HPDE6-E6E7 (cell line): ENCODE data around the gene XCL2.
A peak's percentile ranks its signal among the peaks of the same experiment; 100 is the strongest.

Source experiments
- DNase-seq: peaks from one replicate; pipeline ENCODE4 v3.0.0; 2011; ENCODE audit warnings: missing footprints; ENCODE audit errors: extremely low spot score

XCL2 gene

DNA sequence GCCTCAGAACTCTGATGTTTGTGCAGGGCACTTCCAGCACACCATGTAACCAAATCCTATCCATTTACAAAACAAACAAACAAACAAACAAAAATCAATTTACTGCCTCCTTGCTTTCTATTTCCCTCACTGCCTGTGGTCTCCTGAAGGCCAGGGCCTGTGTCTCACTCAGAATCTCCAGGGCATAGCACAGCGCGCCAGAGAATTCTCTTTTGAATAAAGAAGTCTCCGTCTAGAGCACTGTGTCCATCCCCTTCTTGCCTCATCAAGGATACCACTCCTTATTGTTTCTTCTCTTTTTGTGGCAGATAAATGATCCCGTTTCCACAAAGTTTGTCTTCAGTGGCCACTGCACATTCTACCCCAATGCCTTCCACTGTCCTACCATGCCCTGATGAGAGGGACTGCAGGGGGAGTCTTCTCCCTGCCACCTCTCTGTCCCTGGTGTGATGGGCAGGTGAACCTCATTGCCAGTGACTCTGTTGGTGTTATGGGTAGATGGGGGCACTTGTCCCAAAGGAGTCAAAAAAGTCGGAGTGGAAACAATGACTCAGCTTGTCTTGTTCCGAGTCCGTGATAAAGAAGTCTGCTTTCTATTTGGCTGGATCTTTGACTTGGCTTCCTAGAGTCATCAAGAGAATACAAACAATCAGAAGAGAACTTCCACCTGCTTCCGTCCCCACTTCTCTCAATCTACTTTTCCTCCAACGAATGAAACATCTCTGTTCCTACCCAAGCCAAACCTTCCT, 30.0 kb downstream of the XCL2 start:
- no peak for DNase-seq

DNA sequence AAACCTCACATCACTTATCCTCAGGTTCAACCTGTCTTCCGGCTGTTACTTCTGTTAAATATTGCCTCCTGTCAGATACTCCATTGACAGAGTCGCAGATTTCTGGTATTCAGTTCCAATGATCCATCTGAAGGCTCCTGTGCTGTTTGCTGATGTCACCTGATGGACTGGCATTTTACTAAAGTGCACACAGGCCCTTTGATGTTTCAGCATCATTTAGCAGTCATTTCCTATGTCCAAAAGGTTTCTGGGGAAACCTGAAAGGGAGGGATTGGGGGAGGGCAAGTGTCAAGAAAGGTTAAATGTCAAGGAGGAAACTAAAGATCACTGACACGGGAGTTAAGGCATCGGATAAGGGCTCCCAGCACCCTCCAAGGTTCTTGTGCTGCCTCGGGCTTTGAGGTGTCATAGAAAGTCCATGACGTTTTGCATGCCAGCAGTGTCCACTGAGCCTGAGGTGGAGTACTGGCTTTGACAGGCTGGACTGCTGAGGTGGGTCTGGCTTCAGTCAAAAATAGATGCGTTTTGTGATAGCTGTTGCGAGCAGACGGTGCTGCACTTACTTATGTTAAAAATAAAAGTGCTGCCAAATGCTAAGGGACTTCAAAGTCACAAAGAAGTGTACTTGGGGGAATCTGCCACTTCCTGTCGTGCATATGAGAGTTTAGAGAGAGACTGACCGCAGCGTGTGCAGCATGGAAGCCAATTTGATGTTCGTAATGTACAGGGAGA, 30.8 kb downstream of the XCL2 start:
- DNase-seq, result no peak

DNA sequence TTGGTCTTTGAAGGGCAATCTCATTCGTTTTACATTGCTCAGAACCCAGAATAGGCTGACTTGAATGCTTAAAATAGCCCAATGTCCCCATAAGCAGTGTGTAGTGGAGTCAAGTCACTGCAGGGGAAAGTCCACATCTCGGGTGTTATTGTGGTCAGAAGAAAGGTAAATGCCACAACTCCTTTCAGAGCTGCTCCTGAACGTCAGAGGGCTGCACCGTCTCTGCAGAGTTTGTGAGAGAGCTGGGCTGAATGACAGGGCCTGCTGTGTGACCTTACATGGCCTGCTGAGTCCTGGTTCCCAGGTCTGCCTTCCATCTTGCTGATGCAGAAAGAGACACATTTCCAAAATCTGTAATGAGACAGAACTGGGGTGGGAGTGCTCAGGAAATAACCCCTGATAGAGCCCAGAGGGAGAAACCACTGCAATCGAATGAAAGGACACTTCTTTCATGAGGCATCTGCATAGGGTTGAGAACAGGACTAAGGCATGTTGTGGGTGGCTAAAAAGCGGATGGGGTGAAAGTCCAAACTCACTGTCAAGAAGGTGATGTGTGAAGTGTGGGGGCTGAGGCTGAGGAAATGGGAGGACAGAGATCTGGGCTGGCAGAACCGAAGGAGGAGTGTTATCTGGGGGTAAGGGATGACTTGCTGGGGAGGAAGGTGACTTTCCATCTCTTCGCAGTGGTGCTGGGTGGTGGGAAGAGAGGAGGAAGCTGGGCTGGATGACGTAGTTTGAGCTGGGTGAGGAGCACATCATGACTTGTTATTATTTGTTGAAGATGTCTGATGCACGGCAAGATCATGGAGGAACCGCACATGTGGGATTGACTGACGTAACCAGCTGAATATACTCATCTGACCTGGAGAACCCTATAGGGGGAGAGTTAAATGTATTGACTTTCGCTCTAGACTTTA, 33.7 kb downstream of the XCL2 start:
- DNase-seq, result no peak

DNA sequence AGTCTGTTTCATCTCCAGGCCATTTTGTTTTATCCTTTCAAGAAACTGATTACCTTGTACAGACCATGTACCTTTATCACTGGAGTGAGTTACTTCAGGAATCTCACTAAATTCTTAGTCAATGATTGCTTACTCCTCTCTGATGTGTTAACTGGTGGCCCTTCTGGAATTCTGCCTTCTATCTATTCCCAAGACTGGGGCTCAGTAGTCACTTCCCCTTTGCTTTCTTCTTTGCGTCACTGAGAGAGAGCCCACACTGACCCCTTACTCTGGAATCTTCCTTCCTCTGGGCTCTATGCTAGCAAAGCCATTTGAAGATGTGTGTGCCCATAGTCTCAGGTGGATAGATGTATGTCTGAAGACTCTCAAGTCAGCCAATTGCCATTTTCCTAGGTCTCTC, 34.6 kb downstream of the XCL2 start:
- no peak for DNase-seq

DNA sequence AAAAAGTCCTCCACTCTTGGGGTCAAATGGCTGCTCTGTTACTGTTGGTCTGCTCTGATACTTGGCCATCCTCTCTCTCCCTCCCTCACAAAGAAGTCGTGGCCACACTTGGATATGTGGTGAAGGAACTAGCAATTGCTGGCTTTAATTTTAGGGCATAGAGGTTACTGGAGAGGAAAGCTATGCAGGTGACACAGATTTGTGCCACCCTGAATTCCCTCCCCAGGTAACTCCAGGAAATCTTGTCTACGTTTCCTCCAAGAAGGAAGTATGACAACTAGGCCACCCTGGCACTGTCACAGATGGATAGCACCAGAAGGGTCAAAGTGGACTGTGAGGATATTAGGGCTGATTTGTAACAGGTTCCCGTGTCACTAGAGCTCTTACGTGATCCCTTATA, 36.0 kb downstream of the XCL2 start:
- no peak for DNase-seq

DNA sequence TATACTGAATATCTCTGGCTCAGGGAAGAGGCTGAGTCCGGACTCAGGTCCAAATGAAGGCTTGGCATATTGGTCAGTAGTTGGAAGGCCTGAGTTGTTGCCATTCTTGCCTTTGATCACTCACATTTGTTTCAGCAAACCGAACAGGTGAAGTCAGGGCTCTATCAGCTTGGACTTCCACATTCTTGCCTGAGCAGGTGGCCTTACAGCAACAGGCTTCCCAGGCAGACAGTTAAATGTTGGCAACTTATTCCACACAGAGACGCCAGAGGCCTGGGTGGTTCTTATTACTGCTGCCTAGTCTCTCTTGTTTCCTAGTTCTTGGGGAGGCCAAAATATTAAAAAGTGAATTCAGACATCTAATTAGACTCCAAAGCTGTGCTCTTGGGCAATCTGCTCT, 36.6 kb downstream of the XCL2 start:
- DNase-seq, result no peak

DNA sequence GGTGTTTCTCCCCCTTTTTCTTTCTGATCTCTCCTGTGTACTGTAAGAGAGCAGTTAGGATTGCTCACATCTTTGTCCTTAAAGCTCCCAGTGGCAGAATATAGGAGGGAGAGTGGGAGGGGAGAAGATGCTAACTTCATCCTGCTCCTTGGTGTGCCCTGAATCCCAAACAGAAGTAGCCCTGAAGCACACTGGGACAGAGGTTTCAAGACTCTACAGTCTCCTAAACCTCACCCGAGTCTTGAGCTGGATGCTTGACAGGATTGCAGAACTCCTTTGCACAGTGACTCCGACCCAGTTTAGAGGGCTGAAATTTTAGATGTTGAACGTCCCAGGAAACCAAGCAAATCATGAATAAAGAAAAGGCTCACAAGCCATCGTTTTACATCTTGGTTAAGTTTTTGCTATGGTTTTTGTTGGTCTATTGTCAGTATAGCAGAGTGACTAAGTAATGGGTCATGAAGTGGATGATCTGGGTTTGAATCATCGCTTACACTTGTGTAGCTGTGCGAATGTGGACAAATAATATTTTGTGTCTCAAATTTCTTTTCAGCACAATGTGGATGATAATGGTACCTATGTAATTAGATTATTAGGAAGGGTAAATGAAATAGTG, 37.5 kb downstream of the XCL2 start:
- peak; percentile 75 for DNase-seq

DNA sequence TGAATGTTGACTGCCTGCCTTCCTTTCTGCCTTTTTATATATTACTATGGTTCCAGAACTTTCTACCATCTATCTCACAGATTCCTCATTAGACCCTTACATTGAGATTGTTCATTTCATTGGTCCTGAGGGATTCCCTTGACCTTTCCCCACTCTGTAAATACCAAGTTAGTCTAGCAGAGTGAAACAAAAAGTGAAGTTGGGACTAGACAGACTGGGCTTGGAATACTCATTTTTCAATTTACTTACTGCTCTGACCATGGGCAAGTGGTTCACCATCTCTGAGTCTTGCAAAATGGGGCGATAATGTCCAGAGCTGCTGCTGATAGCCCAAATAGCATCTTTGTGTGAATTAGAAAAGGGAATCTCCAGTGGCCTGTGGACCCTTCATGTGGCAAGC, 38.8 kb downstream of the XCL2 start:
- DNase-seq, result no peak

DNA sequence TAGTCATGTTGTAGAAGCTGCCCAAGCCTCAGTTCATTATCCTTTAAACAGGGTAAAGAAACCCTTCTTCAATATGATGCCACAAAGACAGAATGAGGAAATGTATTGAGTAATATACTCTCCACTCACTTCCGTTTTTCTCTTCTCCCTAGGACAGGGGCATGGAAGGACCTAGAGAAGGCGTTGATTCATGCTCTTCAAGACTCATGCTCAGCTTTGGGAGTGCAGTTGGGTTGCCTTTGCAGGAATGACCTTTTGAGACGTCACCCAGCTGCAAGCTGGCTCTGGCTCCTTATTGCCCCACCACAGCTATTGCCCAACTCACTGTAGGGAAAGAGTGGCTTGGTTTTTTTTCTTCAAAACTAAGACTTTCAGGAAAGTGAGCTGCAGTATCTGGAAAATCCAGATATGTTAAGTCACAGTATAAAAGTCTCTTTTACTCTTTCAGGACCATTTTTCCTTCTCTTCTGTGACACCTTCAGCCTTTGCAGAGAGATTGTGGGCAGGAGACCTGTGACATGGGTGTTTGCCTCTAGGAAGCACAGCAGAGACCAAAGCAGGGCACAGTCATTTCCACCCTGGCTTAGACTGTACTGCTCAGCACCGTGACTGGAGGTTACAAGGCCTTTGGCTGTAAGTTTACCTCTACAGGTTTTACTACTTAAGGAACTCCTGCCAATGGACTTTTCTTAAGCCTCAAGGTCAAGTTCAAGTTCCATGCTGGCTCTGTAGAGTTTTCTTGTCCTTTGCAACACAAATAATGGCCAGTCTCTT, 39.5 kb downstream of the XCL2 start:
- peak; percentile 42 for DNase-seq

DNA sequence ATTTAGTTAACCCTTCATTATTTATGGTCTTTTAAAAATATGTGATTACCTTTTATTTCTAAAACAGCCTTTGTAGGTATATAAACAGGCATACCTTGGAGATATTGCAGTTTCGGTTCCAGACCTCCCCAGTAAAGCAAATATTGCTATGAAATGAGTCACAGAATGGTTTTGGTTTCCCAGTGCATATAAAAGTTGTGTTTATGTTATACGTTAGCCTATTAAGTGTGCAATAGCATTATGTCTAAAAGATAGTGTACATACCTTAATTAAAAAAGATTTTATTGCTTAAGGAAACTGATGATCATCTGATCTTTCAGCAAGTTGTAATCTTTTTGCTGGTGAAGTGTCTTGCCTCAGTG, 44.1 kb downstream of the XCL2 start:
- DNase-seq, result no peak

DNA sequence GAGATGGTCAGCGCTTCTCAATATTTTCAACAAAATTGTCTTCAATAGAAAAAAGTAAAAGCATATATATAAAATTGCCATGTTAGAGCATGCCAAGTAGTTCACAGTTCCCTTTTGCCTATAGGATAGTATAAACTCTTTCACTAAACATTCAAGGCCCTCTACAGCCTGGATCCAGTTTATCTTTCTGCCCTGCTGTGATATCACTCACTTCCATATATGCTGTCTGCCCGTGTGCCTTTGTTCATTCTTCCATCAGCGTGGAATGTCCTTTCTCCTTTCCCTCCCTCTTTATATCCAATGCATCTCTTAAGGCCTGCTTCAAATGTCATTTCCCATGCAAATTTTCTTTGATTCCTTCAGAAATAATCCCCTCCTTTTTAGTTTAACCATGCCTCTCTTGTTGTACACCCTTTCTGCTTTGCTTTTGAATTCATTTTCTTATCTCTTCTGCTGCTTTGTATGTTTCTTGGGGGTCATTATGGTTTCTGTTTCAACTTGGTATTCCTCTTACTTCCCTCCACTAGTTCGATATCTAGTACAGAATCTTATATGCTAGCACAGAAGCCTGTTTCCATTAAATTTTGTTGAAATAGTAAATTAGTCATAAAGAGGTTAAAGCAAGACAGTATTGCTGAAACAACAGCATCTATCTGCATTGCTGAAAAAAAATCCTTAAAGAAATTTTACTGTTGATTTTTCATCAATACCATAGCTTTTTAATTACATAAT, 44.7 kb downstream of the XCL2 start:
- DNase-seq, result no peak

DNA sequence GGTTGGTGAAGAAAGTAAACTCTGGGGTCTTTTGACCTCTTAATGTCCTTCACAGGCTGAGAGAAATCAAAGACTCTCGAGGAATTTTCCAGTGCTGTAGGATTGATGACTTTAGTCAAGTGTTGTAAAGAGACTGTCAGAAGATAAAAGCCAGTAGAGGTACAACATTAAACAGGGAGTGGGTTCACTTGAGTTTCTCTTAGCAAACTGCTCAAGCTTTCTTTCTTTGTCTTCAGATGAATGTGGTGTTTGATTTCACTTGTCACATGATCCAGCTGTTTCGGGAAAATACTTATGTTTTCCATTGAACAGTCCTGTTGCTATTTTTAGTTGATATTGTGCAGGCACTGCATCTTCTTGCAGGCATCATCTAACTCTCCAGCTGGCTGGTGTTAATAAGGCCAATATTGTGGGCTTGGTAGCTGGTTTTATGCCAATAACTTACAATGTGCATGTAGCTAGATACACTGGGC, 45.6 kb downstream of the XCL2 start:
- DNase-seq, result no peak

DNA sequence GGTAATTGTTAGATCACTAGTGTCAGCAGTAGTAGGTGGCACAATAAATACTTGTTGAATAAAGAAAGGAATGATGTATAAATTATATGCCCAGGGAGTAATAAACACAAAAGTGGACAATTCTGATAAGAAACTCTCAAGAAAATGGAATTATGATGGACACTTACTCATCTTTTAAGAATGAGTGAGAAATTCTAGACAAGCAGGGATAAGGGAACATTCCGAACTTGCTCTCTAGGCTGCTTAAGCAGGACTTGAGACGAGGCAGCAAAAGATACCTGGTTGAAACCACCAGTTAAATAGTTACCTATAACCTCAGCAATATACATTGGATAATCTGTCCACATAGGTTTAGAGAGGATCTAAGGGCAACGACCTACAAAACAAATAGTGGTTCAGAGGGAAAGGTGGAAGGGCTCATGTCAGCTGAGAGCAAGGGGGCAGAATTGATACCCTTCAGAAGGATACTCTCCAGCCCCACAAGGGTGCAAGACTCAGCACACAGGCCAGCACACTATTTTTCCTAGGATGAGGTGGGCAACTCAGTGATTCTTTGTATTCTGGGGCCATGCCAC, 46.3 kb downstream of the XCL2 start:
- no peak for DNase-seq

DNA sequence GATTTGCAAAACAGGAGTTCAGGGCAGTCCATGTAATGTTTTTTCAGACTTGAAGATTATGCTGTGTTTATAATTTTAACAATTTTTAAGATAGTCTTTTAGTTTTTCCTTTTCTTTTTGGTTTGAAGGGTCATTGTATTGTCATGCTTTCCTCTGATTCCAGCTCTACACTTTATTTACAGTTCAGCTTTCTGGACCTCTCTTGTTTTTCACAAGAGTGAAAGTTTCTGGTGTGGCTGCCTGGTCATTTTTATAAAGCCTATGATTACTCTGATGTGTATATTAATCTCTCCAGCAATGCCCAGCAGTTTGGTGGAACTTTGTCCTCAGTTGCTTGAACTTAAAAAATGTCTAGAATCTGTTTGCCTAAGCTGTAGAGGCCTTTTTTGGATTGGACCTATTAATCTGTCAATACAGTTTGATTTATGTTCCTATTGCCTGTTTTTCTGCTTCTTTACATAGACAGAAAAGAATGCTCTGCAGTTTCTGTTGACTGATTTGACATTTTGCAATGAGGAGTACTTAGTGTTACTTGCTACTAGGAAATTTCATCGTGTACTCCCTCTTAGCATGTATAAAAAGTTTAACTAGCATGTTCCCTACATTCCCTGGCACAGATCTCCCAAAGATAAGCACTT, 52.2 kb downstream of the XCL2 start:
- DNase-seq, result no peak
